Fibroblast of skin of abdomen (primary cell): Measurements from ENCODE around the gene NOTCH1. TPM values are rescaled to one million over a fixed set of nuclear protein-coding genes. Genes with fewer than 3 reads are reported as not detected.
"Not testable (repeated sequence)": the region's sequence is repeated elsewhere in the genome, so short reads cannot be mapped to it uniquely, and the experiment has no call there.

Experiments used
- DNase-seq: peaks from one replicate; pipeline ENCODE4 v3.0.0-alpha.2; 2013
- polyA plus RNA-seq, 2 experiments: library from polyadenylated mRNA; unstranded; fragments of 120-200 nt; gene quantifications; one replicate each; pipeline ENCODE4 v1.2.1, GENCODE V29; 2013; ENCODE audit not compliant: insufficient read length in 2 of 2

Gene NOTCH1
- 11.2 TPM for polyA plus RNA-seq (2013, experiment 1 of 2; ENCODE audit: insufficient read length)
- polyA plus RNA-seq (2013, experiment 2 of 2; ENCODE audit: insufficient read length): 11.7 TPM

DNA sequence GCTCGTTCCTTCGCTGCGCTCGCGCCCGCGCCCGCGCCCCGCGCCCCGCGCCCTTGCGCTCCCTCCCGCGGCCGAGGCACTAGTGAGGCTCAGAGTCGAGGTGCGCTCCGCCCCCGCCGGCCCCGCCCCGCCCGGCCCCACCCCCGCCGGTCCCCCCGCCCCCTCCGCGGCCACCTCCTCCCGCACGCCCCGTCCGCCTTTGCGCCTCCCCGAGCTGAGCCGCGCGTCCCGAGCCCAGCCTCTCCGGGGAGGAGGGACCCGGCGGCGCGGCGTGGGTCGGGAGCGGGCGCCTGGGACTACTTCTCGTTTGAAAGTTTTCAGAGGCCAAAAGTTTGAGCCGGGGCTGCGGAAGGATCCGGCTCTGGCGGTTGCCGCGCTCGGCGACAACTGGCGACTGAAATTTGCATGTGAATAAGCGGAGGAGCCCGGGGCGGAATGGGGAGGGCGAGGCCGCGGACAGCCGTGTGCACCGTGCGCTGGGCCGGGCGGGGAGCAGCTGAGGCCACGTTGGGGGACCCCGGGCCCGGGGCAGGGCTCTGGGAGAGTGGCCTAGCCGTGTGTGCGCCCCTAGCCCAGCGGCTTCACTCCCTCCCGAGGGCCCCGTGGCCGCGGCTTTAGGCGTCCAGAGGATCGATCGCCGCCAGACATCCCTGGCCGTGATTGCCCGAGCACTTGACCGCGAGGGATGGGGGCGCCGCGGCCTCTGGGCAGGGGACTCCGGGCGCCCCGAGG lies at the start of gene NOTCH1:
TSS of gene NOTCH1 (minus strand) at position 84 of the 732 bp plus-strand sequence. CDS start 262 bp downstream, outside the sequence.
- DNase-seq: peak; percentile 95

DNA sequence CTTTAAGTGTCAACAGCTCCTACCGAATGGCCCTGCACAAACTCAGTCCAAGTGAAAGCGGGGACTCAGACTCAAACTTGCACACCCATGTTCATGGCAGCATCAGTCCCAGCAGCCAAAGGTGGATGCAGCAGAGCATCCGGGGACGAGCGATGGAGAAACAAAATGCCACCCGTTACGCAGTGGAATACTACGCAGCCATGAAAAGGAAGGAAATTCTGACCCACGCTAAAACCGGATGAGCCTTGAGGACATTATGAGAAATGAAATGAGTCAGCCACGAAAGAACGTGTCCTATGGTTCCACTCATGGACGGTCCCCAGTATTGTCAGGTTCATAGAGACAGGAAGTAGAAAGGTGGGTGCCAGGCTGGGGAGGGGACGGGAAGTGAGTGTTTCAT lies 48.6 kb upstream of the NOTCH1 start:
- no peak for DNase-seq

DNA sequence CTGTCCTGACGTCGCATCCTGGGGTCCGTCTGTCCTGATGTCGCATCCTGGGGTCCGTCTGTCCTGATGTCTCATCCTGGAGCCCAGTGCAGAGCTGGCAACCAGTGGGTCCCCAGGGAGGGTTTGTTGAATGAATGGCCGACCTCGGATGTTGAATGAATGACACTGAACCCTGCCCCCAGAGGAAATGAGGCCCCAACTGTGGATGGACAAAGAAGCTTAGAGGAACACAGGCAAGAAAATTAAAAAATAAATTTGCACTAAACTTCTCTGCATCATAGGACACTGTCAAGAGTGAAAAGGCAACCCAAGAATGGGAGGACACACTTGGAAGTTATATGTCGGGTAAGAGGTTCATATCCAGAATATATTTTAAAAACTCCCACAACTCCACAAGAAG lies 47.7 kb upstream of the NOTCH1 start:
- DNase-seq: no peak

DNA sequence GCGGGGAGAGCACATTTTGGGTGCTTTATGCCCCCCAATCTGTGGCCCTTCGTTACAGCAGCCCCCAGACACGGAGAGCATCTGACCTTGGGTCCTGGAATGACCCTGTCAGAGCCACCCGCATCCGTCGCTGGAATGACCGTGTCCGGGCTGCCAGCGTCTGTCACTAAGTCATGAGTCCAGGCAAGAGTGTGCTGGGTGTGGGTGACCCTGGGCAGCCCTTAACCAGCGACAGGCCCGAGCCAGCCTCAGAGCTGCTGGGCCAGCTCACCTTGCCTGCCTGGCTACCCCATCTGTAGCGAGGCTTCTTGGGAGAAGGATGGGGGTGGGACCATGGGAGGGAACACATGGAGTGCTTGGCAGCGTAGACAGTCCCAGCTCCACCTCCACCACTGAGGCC lies 46.8 kb upstream of the NOTCH1 start:
- no peak for DNase-seq

DNA sequence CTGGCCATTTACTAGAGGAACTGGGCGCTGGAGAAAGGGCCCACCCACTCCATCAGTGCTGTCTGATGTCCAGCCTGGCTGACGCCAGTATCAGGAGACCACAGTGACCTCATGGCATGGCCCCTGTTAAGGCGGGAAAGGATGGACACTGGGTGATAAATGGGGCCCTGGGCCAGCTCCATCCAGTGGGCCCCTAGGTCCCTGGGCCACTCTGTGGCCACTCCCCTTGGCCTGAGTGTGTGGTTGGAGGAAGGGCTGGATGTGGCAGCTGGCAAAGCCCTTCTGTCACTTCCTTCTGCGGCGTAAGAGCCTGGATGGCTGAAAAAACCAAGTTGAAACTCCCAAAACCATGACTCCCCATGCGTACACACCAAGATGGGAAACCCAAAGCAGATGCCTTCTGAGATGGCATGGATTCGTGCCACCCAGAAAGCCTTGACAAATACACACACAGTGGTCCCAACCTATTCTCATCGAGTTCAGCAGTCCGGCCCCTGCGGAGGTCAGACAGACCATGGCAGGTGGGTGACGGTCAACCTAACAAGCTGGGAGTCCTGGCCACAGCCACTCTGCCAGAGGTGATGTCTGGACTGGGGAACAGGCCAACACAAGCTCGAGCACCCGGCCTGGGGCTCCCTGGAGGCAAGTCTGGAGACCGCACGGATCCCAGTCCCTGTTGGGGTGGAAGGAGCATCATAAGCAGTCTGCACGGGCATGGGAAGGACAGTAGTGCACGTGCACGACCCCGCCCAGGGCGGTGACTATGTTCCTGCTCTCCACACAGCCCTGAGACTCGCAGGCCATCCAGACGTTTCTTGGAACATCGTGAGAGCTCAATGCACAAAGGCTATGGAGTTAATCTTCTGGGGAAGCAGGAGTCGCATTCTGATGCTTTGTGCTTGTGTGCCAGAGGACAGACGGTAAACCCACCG lies 45.2 kb upstream of the NOTCH1 start:
- no peak for DNase-seq

DNA sequence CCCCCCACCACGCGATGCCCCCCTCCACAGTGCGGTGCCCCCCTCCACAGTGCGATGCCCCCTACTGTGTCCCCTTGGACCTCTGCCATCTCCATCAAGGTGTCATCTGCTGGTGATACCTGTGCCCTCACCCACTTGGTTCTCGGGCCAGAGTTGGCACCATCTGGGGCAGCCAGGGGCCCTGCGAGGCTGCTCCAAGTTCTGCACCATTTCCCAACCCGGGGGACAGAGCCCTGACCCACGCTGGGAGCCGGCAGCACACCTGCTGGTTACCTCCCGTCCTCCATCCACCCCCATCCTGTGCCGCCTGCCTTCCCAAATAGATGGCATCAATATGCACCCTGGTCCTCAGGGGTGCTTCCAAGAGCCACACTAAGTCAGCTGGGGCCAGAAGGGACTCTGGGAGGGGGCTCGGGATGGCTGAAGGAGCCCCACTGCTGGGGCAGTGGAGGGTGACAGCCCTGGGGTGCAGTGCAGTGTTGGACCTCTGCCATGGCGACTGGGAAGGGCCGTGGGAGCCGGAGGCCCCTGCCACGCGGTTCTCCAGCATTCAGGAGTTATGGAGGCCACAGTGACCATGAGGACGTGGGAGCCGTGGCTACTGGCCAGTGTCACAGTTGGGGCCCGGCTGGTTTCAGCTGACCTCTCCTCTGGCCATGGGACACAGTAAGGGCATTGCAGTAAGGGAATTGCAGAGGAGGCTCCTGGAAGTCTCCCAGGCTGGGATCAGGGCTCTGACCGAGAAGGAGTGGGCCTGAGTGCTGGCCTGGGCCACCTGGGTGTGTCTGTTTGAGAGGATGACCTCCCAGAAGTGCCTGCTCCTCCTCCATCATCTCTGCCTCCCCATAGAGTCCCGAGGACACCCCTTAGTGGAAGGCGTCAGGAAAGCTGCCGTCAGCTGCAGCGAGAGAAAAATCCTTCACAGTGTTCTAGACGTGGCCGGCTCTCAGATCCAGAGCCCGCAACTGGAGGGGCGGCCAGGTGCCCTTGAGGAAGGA lies 44.2 kb upstream of the NOTCH1 start:
- no peak for DNase-seq

DNA sequence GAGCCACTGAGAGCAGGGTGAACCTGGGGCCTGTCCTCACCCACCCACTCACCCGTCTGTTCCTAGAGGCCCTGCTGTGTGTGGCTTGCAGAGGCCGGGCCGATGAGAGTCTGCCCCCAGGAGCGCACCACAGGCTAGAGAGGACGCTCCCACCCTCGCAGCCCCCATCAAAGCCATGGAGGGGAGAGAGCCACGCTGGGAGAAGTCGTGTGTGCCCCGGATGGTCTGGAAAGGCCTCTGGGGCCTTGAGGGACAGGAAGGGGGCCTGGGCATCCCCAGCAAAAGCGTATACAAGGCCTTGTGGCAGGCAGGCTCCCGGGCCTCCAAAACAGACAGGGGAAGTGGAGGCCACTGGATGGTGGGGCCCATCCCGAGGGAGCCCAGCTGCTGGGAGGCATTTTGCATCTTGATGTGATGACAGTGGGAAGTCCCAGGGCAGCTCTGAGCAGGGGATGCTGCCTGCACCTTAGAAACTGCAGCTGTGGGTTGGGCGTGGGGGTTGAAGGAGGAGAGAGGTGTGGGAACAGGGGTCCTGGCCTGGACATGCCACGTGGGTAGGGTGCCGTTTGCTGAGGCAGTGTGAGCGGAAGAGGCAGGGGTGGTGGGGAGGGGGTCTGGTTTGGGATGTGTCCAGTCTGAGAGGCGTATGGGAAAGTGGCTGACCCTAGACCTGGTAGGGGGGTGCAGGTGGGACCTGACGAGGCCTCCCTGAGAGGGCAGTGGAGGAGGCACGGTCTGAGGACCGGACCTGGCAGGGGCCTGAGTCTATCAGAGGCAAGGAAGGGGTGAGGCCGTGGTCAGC lies 43.0 kb upstream of the NOTCH1 start:
- no peak for DNase-seq

DNA sequence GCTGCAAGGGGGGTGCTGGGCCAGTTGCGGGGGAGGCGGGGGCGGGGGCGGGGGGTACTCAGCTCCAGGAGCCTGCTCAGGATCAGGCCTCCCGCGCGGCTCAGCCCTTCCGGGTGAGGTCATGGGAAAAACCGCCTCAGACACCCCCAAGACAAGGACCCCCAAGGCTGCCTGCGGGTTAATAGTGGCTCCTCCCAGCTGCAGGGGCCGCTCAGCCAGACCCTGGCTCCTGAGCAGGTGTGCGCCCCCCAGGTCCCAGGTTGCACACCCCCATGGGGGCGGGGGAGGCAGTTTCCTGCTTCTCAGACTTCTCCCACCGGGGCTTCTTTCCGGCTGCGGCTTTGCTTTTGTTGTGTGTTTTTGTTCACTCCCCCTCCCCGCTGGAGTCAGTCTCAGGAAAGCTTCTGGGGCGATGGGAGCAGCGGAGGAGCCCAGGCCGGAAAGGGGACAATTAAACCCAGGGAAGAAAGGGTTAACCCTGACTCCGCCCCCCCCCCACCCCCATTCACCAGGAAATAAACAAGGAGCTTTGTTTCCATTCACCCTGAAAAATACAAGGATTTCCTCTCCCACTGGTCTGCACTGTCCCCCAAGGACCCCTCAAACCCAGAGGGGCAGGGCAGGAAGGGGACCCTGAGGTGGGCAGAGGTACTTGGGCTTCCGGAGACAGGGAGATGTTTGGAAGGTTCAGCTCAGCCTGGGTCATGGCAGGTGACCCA lies 42.3 kb upstream of the NOTCH1 start:
- DNase-seq: no peak

DNA sequence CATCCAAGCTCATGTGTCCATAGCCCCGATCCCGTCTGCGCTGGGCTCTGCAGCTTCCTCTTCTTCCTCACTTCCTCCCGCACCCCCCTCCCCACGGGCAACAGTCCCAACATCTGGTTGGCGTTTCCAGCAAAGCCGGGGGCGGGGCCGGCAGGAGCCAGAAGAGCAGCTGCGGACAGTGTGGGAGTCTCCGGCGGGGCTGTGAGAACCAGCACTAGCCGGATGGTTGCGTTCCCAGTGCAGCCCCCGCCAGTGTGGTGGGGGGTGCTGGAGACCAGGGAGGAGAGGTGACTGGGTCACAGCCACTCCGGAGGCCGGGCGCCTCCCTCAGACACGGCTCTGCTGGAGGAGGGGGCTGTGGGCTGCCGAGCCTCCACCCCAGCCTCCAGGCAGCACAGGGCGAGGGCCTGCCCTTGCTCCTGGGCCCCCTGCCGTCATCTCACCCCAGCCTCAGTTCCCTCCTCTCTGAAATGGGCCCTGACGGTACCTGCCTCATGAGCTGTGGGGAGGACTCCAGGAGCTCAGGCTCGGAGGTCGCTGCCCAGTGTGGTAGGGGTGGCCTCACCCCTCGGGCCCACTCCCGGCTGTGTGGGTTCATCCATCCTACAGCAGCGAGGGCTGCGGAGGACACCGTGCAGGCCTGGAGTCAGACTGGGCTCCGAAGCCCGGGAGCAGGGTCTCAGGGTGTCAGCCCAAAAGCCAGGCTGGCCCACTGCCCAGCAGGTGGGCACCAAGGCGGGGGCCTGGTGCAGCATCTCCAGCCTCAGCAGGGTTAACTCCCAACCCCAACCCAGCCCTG lies 41.5 kb upstream of the NOTCH1 start:
- DNase-seq: peak; percentile 71

DNA sequence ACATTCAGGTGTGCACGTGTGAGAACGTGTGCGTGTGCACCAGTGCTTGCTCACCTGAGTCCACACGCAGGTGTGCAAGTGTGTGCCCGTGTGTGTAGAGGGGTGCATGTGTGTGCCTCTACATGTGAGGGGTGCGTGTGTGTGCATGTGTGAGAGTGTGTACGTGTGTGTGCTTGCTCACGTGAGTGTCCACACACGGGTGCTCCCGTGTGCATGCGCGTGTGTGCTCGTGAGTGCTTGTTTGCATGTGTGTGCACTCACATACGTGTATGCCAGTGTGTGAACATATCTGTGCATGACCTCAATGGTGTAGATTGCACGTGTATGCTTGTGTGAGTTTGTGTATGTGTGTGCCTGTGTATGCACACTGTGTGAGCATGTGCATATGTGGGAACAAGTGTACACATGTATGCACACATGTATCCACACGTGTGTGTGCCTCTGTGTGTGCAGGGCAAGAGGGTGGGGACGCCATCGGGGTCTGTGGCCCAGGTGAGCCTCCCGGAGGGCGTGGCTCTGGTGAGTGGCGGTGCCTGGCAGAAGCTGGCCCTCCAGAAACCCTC lies 40.6 kb upstream of the NOTCH1 start:
- no peak for DNase-seq

DNA sequence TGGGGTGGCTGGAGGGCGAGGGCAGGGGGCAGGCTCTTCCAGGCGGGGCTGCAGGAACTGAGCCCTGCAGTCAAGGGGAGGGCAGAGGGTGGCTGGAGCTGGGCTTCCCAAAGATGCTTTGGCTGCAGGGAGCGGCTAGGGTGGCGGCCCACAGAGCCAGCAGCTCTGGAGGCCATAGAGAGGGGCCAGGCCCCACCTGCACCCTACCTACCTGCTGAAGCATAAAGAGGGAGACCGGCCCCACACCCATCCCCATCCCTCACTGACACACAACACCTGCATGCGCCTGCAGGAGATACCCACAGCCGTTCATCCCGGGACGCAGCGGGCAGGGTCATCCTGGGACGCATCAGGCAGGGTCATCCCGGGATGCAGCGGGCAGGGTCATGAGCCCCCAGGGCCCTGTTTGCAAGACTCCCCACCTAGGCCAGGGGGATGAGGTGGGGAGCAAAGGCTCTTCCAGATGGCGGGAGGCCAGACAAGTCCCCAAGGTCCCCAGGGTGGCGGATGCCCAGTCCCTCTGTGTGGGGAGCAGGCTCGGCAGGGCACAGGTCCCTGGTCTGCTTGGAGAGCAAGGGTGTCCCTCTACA lies 39.8 kb upstream of the NOTCH1 start:
- no peak for DNase-seq

DNA sequence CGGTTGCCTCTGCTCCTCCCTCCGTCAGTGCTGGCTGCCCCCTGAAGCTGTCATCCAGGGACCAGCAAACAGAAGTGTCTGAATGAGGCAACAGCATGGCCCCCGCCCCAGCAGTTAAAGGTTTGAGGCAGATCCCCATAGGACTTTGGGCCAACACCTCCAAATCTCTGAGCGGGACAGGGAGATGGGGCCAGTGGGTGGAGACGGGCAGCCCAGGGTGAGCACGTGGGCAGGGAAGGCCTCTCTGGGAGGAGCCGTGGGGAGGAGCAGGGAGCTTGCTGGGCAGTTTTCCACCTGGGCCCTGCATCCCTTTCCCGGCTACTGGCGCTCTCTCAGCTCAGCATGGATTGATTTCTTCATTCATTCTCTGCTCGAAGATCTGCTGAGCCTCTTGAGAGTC lies 39.1 kb upstream of the NOTCH1 start:
- no peak for DNase-seq

DNA sequence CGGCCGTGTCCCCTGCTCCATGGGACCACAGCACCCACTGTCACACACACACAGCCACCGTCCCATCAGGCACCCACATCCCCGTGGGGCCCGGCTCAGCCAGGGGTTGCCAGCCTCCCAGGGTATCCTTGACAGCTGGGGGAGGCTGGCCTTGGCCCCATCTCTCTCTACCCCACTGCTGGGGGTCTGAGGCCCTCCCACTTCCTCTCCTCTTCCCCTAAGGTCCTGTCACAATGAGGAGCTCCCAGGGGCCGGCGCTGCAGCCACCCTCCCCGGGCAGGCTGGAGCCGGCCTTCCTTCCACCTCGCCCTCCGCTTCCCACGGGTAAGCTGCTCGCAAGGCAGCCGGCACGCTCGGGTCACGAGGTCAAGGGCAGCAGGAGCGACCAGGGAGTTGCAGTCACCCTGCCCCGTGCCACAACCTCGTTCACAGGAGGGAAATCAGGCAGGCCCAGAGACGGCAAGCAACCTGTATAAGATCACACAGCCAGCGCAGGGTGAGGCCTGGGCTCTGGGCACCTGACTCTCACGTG lies 38.6 kb upstream of the NOTCH1 start:
- DNase-seq: no peak

DNA sequence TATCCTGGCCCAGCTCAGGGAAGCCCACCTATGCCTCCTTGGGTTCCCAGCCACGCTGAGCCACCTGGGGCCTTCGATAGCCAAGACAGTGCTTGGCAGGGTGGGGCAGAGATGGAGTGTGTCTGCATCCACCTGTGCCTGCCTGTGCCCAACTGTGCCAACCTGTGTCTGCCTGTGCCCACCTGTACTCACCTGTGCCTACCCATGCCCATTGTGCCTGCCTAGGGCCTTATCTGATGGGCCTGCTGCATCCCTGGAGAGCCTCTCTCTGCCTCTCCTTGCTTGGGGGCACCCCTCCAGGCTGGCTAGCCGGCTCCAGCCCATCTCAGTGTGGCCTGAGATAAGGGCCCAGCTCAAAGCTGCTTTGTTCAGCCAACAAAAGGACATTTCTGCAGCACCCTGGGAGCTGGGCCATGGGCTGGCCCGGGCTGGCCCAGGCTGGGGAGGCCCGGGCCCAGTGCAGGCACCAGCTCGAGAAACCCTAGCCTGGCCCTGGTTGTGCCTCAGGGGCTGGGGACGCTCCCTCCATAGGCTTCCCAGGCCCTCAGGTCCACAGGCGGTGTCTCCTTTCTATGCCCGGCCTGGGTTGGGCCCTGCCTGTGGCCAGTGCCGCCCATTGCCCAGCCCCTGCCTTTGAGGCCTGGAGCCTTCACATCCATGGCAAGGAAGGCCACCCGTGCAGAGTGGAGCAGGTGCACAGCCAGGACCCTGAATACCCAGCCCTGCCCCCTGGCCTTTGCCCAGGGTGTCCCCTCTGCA lies 37.3 kb upstream of the NOTCH1 start:
- no peak for DNase-seq

DNA sequence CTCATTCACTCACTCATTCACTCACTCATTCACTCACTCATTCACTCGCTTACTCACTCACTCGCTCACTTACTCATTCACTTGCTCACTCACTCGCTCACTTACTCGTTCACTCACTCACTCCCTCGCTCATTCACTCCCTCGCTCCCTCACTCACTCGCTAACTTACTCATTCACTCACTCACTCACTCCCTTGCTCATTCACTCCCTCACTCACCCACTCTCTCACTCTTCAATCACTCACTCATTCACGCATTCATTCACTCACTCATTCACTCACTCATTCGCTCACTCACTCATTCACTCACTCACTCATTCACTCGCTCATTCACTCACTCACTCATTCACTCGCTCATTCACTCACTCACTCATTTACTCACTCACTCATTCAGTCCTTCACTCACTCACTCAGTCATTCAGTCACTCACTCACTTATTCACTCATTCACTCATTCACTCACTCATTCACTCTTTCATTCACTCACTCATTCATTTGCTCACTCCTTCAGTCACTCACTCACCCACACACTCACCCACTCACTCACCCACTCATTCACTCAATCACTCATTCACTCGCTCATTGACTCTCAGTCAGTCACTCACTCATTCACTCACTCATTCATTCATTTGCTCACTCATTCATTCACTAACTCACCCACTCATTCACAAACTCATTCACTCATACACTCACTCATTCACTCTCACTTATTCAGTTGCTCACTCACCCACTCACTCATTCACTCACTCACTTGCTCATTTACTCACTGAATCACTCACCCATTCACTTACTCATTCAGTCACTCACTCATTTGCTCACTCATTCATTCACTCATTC lies 36.0 kb upstream of the NOTCH1 start:
- DNase-seq: no peak

DNA sequence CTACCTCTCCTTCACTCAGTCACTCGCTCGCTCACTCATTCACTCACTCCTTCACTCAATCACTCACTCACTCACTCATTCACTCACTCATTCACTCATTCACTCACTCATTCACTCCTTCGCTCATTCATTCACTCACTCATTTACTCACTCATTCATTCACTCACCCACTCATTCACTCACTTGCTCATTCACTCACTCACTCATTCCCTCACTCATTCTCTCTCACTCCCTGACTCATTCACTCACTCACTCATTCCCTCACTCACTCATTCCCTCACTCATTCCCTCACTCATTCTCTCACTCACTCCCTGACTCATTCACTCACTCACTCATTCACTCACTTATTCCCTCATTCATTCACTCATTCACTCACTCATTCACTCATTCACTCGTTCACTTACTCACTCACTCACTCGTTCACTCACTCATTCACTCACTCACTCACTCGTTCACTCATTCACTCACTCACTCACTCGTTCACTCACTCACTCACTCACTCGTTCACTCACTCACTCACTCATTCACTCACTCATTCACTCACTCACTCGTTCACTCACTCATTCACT lies 33.9 kb upstream of the NOTCH1 start:
- DNase-seq: not testable (repeated sequence)
